IPS DF 4.7 (cell line): ENCODE measurements around the gene CATSPER4.
A peak's percentile ranks its signal among the peaks of the same experiment; 100 is the strongest.

Experiments
- DNase-seq: peaks from one replicate; pipeline ENCODE4 v3.0.0-alpha.2; 2013; ENCODE audit warnings: low spot score; ENCODE audit errors: extremely low read depth

CATSPER4 gene

DNA sequence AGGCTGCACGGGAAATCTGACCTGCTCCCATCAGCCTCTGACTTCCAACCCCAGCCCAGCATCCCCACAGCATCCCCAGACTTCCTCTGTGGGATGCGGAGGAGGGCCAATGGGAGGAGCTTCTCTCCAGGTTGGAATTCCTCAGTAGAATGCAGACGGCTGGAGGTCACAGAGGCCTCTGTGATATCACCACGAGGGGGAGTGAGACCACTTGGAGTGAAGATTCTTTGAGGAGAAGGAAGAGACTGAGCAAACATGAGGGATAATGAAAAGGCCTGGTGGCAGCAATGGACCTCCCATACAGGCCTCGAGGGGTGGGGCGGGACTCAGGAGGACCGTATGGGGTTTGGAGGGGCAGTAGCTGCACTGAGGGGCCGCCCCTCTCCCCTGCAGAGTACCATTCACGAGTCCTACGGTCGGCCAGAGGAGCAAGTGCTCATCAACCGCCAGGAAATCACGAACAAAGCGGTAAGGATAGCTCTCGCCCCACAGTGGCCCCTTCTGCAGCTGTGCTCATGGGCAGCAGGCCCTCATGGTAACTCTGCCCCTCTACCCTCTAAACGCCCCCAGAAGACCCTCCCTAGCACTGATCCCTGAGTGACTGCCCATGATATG, at the start of gene CATSPER4:
TSS of gene CATSPER4 (plus strand) at position 230 of the 615 bp plus-strand sequence. CDS start at position 256, 26 bp downstream.
- DNase-seq = peak; percentile 87

DNA sequence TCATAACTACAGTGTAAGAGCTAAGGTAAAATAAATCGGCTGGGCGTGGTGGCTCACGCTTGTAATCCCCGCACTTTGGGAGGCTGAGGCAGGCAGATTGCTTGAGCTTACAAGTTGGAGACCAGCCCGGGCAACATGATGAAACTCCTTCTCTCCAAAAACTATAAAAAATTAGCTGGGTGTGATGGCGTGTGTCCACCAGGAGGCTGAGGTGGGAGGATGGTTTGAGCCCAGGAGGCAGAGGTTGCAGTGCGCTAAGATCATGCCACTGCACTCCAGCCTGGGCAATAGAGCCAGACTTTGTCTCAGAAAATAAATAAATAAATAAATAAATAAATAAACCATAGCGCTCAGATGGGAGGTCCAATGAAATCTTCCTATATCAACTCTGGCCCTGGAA, 48.2 kb upstream of the CATSPER4 start:
- no peak for DNase-seq

DNA sequence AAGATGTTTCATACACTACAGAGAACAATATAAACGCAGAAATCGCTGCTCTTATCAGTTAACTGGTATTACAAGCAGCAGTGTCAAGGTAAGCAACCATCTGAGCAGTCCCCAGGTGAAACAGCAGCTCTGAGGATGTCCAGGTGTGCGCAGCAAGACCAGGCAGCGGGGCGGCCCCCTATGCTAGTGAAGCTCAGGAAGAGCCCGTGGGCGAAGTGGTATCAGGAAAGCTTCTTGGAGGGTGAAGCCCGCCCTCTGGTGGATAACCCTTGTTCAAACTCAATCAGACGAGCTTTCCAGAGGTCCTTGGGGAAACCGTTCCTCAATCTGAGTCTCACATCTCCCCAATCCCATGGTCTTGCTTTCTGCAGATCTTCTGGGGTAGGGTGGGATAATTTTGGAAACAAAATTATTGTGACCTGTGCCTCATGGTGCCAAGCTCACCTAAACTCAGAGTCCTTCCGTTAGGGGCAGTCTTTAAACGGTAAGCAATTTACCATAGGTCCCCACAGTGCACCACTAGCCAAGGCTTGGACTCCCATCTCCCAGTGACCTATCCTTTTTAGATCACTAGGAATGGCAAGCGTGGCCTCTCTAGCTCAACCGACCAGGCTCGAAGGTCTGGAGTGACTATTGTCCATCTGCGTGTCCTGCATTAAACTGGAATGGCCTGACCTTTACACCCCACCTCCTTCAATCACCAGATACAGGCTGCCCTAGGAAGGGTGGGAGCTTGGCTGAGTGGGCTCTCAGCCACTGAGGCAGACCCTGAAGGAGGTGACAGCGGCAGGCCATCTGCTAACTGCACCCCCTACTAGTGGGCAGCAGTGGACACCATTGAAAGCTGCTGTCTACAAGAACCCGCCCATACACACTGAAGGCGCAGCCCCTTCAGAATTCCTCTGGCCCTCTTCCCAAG, 45.1 kb upstream of the CATSPER4 start:
- no peak for DNase-seq

DNA sequence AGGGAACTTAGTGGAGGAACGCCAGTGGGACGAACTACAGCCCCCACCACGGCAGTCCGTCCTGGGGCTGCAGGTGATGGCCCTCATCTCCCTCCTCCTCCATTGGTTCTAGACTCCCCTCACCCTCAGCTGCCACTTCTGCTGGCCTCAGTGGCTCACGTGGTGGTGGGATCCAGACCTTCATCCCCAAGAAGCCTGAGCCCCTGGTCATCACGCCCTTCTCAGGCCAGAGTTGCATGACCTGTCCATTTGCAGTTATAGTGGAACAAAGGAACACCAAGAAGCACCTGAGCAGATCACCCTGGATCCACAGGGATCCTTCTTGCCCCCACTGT, 44.5 kb upstream of the CATSPER4 start:
- DNase-seq = no peak

DNA sequence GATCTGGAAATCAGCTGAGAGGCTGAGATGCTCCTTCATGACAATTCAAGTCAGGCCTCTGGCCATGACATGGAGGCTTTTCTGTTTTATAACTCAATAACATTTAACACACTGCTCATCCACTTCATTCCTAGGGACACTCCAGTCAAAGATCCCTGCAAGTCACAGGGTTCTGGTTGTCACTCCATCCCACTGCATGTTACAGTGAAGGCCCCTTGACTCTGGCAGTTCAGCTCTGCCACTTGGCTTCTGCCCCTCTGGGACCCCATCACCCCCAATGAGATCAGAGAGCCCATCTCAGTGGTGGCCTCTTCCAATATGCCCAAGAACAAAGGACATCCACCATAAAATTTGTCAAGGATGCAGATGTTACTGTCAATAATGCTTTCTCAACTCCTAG, 41.5 kb upstream of the CATSPER4 start:
- no peak for DNase-seq

DNA sequence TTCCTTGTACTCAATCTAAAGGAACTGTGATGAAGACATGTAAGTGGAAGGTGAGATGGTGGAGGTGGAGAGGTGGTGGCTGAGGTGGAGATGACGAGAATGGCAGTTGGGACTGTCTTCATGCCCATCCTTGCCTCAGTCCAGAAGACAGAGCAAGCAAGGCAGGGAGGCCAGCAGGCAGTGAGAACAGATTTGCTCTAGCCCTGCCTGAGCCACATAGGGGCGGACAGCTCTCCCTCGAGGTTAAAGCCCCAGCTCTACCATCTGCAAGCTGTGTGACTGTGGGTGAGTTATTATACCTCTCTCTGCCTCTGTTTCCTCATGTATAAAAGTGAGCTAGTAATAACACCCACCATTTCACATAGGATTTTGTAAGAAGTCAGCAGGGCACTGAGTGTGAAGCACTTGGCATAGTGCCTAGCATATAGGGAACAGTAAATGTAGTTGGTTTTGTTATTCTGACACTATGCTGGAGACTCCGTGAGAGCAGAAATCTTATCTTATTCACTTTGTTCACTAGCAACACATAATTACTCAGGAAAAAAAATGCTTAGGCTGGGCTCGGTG, 36.4 kb upstream of the CATSPER4 start:
- DNase-seq = no peak

DNA sequence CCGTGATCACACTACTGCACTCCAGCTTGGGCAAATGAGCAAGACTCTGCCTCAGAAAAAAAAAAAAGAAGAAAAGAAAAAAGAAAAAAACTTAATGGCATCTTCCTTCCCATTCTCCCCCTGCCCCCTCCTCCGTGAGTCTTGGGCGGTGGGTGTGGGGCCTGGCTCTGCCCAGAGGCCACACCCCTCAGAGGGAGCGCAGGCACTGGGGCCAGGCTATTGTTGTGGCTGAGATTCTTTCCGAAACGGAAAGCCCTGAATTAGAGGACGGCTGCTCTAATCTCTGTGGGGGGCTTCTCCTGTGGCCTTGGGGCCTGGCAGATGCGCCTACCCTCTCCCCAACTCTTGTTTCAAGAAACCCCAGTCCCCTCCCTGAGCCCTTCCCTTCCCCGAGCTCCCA, 35.7 kb upstream of the CATSPER4 start:
- DNase-seq = no peak

DNA sequence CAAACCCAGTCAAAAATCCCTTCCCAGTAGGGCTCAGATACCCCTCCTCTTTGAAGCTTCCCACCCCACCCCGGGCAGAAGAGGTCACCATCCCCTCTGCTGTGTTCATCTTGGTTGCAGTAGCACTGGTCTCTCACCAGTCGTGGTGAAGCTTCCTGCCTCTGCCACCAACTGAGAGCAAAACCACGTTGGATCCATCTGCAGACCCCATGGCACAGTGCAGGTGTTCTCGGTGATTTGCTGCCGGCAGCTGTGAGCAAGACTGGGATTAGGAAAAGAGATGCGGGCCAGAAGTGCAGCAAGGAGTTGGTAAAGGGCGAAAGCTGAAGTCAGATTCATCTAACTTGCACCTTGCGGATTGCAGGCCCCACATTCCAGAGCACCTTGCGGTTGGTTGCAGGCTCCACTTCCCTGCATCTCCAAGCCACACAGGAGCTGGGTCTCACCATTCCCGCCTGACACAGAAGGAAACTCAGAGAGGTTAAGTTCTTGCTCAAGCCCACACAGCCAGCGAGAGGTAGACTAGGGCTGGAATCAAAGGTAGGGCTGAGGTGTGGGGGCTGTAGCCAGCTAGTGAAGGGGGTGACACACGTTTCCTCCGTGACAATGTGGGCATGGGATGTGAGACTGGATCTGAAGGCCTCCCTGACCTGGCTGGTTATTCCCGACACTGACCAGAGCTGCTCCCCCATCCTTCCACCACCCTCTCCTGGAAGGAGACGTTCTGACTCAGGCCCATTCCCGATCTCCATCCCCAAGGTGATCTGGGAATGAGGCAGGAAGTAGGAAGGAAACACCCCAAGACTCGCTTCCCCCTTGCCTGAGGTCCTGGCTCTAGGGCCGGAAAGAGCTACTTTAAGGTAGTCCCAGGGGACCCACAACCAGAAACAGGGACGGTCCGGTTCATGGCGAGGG, 34.8 kb upstream of the CATSPER4 start:
- no peak for DNase-seq

DNA sequence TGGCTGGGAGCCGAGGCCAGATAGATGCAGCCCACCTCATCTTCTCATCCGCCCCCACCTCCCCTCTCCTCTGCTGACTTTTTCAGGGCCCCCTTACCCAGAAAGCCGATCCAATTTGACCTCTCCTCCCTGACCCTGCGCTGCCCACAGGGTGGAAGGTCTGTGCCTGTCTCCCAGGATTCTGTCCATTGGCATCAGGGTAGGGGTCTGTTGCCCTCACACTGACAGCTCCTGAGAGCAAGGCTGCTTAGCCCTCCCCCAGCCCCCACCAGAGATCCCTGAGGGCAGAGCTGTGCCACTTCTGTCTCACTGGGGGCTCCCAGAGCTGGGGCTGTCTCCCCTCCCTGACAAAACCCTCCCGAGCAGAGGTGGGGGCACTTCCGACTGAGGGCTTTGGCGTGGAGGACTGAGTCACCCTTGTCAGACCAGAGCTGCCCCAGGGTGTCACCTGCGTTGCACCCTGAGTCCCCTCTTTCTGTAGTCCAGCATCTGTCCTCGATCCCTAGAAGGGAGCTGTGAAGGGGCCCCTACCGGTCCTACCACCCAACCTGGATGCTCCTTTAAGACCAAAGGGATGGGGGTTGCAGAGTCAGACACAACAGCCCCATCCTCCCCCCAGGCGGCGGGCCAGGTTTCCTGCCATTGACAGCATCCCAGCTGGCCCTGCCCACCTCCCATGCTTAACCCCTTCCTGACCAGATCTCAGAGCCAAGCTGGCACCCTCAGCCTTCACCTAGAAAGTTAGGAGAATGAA, 33.9 kb upstream of the CATSPER4 start:
- no peak for DNase-seq

DNA sequence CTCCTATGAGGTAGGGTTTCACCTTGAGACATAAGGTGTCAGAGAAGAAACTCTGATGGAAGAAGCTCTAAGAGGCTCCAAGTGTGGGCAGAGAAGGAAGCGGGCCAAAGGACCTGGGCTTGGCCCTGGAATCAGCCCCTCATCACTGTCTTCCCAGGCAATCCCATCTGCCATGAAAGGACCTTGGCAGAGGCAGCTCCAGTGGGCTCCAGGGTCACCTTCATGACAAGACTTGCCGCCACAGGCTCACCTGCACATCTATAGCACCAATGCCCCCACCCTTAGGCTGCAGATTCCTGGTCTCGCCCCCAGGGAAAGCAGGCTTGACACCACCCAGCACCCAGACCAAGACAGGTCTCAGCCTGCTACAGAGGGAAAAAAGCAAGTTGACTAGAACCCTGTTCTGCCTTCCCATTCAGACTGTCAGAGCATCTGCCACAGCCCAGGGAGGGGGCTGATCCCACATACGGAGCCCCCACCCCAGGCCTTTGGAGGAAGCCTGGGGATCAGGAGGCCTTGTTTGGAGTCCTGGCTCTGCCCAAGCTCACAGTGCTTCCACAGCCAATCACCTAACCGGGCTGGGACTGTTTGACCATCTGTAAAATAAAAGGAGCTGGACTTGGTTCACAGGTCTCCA, 32.0 kb upstream of the CATSPER4 start:
- no peak for DNase-seq

DNA sequence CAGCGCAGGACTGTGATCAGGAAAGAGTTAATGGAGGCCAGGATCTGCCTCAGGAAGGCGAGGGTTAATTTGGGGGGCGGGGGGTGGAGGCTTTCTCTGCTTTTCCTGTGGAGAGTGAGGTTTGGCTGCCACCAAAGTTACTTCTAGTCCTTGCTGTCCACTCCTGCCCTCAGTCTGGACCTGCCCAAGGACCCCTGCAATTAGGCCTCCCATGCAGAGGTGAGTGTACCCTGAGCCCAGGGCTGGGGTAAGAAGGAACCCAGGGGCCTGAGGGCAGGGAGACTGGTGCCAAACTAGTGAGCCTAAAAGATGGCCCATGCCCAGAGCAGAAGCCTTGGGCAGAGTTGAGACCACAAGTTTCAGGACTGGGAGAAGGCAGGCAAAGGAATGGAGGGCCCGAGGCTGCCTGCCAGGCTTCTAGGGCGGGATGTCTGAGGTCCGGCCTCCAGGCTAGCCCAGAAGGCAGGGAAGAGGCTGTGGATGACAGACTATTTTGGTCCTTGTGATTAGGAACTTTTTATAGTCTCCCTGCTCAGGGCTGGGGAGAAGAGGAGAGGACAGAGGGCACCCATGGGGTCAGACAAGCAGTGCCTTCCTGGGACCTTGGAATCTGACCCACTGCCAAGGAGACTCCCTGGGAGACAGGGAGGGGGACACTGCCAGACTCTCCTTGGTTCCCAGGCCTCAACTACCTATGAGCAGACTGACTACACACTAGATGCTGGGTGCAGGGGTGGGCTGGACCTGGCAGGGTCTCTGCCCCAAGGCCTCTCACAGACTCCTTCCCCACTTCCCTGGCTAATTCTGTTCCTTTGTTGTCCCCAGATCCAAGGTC, 31.3 kb upstream of the CATSPER4 start, which contains the start of gene FAM110D:
TSS of gene FAM110D (plus strand) at position 172 of the 835 bp plus-strand sequence. CDS start 2,213 bp downstream, outside the sequence.
- DNase-seq = no peak

DNA sequence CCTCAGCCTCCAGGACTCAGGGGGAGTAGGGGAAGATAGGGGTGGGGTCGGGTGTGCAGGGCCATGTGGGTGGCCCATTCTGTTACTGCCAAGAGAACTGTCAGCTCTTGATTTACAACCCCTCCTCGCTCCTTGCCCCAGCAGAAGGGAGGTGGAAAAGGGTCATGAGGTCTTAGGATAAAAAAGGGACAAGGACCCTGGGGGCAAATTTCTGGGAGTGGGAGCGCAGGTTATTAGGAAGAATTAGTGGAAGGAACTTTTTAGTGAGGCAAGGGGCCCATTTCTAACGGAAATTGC, 30.7 kb upstream of the CATSPER4 start:
- no peak for DNase-seq

DNA sequence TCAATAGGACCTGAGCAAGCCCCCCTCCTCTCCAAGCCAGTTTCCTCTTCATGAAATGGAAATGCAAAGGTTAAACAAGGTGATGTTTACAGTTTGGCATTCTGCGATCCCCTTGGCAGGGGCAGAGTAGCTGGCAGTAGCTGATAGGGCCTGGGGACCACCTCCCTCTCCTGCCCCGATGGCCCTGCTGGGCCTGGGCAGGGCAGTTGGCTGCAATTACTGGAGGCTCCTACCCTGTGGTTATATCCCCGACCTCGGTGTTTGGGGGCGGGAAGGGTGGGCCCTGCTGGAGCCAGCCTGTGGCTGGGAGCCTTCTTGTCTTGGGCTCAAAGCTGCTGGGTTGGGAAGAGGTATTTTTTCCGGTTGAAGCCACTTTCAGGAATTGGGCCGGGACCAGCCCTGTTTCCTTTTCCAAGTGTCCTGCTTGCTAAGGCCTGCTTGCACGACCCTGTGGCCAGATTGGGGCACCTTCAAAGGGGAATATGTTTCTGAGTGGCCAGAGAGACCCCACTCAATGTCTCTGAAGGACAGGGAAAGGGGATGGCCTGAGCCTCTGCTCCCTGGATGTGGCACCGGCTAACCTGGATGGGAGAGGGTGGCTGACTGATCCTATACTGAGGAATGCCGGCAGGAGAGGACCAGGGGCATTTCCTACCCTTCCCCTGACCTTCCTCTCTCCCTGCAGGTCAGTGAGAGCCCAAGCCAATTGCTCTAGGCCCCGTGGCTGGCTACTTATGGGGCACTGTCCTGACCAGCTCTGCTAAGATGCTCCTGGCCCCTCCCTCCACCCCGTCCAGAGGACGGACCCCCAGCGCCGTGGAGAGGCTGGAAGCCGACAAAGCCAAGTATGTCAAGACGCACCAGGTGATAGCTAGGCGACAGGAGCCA, 29.6 kb upstream of the CATSPER4 start:
- DNase-seq = no peak

DNA sequence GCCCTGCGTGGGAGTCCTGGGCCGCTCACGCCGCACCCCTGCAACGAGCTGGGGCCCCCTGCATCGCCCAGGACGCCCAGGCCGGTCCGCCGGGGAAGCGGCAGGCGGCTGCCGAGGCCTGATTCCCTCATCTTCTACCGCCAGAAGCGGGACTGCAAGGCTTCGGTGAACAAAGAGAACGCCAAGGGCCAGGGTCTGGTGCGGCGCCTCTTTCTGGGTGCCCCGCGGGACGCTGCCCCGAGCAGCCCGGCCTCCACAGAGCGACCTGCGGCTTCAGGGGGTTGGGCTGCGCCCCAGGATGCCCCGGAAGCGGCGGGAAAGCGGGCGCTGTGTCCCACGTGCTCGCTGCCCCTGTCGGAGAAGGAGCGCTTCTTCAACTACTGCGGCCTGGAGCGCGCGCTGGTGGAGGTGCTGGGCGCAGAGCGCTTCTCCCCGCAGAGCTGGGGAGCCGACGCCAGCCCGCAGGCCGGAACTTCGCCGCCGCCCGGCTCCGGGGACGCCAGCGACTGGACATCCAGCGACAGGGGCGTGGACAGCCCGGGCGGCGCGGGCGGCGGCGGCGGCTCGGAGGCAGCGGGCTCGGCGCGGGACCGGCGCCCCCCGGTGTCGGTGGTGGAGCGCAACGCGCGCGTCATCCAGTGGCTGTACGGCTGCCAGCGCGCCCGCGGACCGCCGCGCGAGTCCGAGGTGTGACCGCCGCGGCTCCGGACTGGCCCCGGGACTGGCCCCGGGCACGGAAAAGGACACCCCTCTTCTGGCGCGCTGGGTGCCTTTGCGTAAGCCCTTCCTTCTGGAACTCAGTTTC, 28.8 kb upstream of the CATSPER4 start:
- DNase-seq = no peak

DNA sequence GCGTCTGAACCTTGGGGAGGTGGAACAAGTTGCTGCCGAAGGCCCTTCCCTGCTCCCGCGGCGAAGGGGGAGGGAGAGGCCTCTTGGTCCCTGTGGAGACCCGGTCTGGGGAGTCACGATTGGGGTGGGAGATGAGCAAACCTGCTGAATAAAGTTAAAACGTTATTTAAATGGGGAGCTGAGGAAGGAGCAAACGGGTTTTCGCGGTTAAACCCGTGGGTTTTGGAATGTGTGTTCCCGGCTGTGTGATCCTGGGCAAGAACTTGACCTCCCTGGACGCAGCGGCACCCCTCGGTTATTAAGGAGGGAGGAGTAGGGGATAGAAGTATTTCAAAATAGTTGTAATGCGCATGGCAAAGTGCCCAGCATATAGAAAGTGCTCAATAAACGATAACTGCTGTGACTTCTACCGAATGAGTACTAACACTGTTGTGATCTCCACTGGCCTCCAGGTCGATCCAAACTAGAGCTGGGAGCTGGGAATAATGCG, 28.1 kb upstream of the CATSPER4 start:
- DNase-seq = no peak

DNA sequence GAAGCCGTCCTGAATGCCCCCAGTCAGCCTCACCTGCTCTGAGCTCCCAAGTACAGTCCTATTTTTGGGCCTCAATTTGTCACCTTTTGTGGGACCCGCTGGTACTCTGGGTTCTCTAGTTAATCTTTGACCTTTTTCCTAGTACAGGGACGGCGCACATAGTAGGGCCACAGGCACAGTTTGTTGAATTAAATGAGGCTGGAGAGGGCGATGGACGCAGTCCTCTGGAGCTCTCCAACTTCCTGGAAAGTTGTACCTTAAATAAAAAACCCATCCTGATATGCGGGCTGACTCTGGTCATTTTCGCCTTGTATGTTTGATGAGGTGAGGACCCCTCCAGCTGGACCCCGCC, 26.7 kb upstream of the CATSPER4 start:
- no peak for DNase-seq

DNA sequence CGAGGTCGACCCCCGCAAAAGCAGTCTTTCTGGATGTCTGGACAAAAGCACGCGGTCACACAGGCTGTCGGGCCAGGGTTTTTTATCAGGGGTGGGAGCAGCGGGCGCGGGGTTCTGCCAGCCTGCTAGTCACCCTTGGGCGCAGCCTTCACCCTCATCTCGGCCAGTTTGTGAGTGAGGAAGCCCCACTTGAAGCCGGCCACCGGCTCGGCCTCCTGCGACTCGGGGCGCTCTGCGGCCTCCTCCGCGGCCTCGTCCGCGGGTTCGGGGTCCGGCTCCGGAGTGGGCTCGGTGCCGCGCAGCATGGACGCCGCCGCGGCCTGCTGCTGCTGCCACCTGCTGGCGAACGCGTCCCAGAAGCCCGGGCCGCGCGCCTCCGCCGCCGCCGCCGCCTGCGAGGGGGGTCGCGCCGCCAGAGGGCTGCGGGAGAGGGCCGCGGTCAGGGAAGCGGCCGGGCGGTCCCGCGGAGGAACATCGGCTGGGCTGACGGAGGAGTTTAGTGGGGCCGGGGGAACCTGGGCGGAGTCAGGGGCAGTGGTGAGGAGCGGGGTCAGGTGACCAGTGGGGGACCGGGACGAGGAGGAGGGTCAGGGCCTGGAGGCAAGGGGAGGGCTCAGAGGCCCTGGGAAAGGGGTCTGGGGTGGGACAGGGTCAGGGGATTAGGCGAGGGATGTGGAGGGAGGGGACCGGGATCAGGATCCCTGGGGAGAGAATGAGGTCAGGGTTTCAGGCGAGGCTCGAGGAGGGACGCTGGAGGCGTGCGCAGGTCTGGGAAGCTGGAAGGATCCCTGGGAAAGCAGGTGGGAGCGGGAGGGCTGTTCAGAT, 26.2 kb upstream of the CATSPER4 start:
- no peak for DNase-seq
